ENCODE results near the gene B3GNT4.
"Not testable (repeated sequence)": the region's sequence is repeated elsewhere in the genome, so short reads cannot be mapped to it uniquely, and the experiment has no call there.

Gene B3GNT4

DNA sequence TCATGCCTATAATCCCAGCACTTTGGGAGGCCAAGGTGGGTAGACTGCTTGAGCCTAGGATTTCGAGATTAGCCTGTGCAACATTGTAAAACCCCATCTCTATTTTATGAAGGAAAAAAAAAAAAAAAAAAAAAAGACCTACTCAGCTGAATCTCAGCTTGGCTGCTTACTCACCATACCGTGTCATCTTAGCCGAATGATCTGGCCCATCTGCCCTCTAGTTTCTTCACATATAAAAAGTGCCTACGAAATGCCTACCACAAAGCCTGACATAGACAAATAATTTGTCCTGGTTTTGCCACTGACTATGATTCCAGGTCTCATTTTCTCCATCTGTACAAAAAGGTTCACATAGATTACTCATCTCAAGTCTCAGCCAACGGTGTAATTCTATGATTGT, 12.3 kb downstream of the B3GNT4 start:
- peak; percentile 68 for DNase-seq (ENCODE audit: low spot score)
- FAIRE-seq, result peak; percentile 85

DNA sequence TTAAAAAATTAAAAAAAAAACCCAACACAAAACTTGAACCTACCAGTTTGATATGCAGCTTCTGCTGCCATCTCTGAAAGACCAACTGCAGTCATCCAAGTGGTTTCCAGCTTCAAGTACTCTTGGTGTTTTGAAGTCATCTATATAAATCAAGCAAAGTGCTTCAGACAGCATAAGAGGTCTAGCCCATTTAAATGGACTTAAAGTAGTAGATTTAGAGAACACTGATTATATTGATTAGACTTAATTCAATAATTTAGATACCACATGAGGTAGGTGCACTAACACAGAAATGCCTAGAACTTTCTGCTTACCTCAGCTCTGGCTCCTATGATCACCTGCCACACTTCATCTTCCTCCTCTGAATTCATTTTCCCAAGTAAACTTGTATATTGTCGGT, 12.9 kb downstream of the B3GNT4 start:
- DNase-seq (ENCODE audit: low spot score) (no peak), FAIRE-seq (no peak)

DNA sequence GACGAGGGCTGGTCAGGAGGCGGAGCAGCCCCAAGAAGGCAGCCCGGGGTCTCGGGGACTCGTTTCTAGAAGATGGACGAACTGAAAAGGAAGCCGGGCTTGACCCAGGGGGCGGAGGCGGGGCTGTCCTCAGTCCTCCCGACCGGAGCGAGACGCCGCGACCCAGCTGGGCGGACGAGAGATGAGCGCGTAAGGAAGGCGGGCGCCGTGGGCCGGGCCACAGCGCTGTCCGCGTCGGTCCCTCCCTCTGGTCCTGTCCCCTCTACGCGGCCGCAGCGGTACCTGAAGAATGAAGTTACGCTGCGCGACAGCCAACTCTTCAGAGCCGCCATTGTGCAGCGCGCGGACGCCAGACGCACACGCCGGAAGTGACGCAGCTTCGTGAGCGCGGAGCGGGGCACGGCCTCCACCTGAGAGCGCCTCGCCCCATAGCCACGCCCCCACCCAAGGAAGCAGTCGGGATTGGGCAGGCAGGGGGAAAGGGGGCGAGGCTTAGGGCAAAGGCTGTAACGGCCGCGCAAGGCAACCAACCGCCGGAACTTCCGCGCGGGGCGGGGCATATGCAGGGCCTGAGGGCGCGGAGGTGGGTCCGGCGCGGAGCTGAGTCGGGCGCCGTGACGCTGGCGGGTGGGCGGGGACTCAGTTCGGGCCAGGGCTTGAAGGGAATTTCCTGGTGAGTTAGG, 22.3 kb downstream of the B3GNT4 start, which contains the start of gene DIABLO:
DIABLO (minus strand) TSS at position 370 of the 683 bp plus-strand sequence; CDS start at position 332, 38 bp downstream.
- peak; percentile 86 for FAIRE-seq
- DNase-seq (ENCODE audit: low spot score), result peak; percentile 95

DNA sequence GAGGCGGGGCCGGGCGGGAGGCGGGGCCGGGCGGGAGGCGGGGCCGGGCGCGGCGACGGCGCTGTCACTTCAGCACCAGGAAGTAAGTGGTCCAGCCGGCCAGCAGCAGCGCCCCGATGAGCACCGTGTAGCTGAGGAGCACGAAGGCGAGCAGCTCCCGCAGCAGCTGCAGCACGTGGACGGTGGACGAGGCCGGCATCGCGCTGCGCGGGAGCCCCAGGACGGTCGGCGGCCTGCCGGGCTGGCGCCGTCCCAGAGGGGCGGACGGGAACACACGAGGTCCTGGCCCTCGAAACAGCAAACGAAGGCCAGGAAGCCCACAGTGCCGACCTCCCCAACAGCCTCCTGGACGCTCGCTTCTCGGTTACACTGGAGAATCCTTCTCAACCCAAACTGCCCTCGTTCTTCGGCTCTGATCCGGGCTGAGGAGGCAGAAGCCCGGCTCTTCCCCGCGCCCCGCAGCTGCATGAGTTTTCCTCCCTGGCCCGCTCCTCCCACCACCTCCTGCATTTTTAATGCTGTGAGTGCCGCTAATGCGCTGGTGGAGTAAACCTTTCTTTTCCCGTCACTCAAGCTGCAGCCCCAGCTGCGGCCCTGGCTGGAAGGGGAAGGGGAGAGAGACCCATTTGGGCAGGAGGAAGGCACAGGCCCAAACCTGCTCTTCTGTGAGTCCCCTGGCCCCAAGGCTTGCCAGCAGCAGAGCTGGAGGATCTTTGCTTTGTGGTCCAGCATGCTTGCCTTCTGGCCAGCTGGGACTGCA, 23.0 kb downstream of the B3GNT4 start:
- no peak for FAIRE-seq
- DNase-seq (ENCODE audit: low spot score), result no peak

DNA sequence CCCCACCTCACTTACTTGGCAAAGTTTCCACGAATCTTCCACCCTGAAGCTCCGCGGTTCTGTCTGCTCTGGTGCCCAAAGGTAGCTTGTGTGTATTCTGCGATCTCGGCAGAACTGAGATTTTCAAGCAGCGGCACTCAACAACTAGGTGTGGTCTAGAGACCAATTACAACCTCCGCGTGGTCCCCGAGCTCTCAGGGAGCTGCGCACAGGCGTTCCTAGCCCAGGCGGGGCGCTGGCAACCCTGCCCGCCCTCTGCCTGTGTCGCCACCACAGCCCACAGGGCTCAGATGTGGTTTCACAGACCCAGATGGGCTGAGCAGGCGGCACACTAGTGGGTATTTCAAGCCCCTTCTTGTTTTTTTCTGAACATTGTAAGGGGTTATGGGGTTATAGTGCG, 23.8 kb downstream of the B3GNT4 start:
- no peak for FAIRE-seq
- DNase-seq (ENCODE audit: low spot score), result no peak

DNA sequence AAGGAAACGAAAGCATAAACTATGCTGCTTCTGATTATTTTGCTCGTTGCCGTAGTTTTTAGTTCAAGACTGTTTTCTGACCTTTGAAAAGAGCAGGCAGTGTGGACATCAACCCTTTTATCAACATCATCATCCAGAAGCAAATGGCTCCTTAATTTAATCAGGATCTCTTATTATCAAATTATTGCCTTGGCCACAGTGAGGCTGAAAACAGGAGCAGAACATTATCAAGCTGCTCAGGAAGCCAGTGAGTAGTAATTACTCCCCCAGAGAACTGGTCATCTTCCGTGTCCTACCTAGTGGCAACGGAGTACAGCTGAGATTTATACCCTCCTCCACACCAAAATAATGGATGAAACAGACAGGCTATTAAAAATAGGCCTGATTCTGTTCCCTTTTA, 24.6 kb downstream of the B3GNT4 start:
- DNase-seq (ENCODE audit: low spot score), result no peak
- FAIRE-seq, result no peak

DNA sequence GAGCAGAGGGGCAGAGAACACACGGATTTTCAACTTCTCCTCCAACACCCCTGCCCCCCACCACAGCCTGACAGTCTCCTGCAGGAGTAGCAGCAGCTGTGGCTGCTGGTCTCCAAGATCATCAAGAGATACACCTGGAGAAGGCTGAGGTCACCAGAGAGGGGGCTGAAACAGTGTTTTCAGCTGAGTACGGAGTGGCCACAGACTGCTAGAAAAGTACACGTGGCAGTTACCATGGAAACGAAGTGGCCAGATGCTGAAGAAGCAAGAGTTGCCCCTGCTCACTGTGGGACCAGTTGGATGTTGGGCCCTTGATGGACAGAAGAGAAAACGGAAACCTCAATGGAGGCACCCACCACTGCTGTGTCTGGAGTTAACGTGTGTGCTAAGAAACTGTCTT, 27.3 kb downstream of the B3GNT4 start:
- no peak for FAIRE-seq
- no peak for DNase-seq (ENCODE audit: low spot score)

DNA sequence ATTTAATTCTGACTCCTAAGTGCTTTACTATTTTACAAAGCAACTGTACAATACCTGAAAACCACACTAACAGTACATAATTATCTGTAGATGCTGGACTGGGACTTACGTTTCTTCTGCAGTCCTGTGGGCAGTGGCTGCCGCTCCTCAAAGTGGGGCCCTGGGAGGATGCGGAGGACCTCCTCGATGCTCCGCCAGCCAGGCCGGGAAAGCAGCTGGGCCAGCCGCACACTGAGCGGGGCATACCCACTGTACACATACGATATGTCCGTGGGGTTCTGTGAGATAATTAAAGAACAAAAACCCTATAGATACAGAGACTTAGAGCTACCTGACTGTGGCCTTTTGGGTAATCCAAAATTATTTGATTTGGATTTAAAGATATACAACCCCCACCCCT, 29.2 kb downstream of the B3GNT4 start:
- DNase-seq (ENCODE audit: low spot score) (no peak), FAIRE-seq (no peak)

DNA sequence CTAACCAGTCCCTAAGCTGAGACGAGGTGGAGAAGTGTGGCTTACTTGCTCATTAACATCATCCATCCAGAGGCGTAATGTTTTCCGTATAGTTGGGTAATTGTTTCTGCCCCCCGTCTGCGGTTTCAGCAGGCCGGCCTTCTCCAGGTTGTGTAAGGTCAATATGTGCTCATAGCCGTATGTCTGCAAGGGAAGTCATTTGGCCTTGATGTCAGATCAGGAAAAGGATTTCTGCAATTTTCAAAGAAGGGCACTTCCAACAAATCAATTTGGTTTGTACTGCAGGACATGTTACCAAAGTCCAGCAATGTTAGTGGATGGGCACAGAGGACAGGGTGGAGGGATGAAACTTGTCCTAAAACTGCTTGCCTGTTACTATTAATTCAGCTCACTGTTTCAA, 32.2 kb downstream of the B3GNT4 start:
- FAIRE-seq (no peak), DNase-seq (ENCODE audit: low spot score) (no peak)

DNA sequence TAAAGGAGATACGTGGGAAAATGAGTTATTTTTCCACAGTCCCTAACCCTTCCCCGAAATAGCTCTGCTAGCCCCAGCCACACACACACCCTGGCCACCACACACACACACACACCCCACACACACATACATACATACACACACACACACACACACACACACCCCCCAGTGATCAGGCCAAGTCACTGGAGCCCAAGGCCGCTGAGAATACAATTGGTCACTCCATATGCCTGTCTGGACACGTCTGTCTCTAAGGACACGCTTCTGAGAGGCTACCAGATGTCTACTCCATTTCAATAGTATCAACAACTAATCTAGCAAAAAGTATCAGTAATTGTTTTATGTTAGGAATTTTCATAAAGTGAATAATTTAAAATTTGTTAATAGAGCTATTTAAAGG, 35.4 kb downstream of the B3GNT4 start:
- DNase-seq (ENCODE audit: low spot score) (no peak), FAIRE-seq (no peak)

DNA sequence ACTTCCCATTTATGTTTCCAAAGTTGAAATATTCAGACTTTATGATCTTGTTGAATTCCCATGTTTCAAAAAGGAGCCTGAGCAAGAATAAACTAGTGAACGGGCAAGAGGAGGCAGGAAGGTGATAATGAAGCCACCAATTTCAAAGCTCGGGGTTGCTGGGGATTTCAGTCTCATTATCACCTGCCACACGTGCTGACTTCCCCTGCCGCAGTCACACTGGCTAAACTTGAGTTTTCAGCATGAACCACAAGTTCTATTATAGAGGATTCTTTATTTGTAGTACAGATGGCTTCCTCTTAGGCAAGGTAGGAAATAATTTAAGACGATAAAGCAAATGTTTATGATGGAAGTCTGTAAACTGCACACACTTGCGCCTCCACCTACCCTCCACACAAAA, 40.5 kb downstream of the B3GNT4 start:
- DNase-seq (ENCODE audit: low spot score) (no peak), FAIRE-seq (no peak)

DNA sequence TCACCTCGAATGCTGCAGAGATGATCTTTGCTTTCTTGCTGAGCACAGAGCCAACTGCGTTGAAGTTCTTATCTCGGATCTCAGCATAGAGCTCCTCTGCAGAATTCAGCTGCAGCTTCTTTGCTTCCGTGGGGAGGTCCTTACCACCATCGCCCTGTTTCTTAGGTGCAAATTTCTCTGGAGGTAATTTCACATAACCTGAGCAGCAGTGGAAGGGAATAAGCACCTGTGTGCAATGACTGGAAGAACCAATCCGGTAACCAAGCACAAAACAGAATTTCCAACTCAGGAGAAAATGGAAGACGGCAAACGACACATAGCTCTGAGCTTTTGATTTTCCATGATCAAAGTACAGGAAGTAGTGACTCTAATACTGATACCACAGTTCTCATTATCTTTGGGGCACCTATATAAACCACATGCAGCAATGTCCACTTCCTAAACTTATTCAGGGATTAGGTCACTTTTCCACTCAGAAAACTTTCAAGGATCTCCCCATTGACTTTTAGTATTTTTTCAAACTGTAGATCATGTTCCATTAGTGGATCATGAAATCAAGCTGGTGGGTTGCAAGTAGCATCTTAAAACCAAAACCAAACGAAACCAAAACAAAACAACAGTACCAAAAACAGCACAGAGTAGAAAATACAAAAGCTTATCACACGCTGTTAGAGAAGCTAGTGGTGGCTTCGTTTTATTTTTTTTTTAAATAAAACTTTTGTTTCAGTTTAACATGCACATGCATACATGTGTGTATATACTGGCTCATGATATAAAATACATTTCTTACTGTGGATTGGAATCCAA, 41.3 kb downstream of the B3GNT4 start:
- DNase-seq (ENCODE audit: low spot score), result no peak
- FAIRE-seq, result no peak

DNA sequence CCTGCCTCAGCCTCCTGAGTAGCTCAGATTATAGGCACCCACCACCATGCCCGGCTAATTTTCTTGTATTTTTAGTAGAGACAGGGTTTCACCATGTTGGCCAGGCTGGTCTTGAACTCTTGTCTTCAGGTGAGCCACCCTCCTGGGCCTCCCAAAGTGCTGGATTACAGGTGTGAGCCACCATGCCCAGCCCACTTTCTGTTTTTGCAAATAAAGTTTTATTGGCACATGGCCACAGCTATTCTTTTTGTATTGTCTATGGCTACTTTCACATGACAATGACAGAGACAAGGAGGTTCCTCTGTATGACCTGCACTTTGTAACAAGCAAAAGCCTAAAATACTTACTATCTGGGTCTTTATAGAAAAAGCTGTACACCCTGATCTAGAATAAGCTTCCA, 42.0 kb downstream of the B3GNT4 start:
- FAIRE-seq (no peak), DNase-seq (ENCODE audit: low spot score) (no peak)

DNA sequence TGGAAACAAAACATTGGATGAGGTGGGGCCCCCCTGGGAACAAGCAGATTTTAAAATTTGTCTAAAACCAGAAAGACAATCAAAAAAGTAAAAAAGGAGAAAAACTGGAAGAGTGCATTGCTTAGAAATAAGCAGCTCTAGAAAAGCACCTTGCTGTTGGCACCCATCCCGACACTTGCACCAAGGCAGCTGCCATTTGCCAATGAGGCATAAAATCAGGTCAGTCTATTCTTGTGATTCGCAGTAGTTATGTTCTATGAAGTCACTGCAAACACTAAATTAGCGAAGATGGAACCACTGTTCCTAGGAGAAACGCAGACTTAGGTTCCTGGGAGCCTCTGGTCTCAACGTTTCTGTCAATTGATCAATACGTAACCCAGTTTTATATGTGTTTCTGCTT, 46.5 kb downstream of the B3GNT4 start:
- FAIRE-seq (no peak), DNase-seq (ENCODE audit: low spot score) (no peak)

DNA sequence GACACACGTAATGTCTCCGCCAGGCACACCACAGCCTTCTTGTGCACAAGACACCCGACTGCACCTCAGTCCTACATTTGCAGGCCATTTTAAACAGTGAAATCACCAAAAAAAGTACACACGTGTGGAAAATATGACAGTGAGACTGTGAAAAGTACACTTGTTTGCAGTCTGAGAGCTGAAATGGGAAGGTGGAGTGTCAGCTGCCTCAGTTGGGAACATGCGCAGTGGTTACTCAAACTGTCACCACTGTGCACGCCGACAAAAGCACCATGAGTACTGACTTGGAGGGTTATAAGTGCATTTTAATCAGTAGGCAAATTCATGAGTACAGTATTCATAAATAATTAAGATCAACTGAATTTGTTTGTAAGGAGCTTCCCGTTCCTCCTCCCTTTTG, 47.0 kb downstream of the B3GNT4 start:
- no peak for FAIRE-seq

DNA sequence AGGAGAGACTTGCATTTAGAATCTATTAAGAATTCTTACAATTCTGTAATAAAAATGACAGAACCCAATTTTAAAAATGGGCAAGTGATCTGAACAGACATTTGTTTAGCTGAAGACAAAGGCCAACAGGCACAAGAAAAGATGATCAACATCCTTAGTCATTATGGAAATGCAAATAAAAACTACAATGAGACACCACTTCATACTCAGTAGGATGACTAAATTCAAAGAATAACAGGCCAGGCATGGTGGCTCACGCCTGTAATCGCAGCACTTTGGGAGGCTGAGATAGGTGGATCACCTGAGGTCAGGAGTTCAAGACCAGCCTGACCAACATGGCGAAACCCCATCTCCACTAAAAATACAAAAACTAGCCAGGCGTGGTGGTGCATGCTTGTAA, 55.0 kb downstream of the B3GNT4 start:
- FAIRE-seq; DNase-seq (ENCODE audit: low spot score): not testable (repeated sequence)

More for the DNA sequence above, 47.0 kb downstream of the B3GNT4 start:
- DNase-seq (ENCODE audit: low spot score), result no peak
